Karpas-422 (cell line): ENCODE data around the gene VPS39. TPM values are rescaled to one million over a fixed set of nuclear protein-coding genes. Genes with fewer than 3 reads are reported as not detected.

Experiments
- DNase-seq: peaks from one replicate; pipeline ENCODE4 v3.0.0-alpha.2; 2015
- H2AFZ ChIP-seq: fragments of 200-600 bp; sonication (generic); 2 replicates; pipeline ENCODE4 v1.6.1; 2014; ENCODE audit warnings: antibody characterized with exemption, low read length, mixed read lengths
- H3K27ac ChIP-seq: fragments of 200-600 bp; sonication (generic); 2 replicates; pipeline ENCODE4 v1.5.1; 2014; ENCODE audit warnings: mild to moderate bottlenecking, low read length, moderate library complexity
- H3K27me3 ChIP-seq: fragments of 200-600 bp; sonication (generic); 2 replicates; pipeline ENCODE4 v1.6.1; 2014; ENCODE audit warnings: low read length, mixed read lengths
- H3K36me3 ChIP-seq: fragments of 200-600 bp; sonication (generic); 2 replicates; pipeline ENCODE4 v1.6.1; 2014; ENCODE audit warnings: low read length, mixed read lengths; ENCODE audit not compliant: insufficient read depth
- H3K4me1 ChIP-seq: fragments of 200-600 bp; sonication (generic); 2 replicates; pipeline ENCODE4 v1.6.1; 2014; ENCODE audit warnings: mild to moderate bottlenecking, low read length, mixed read lengths
- H3K4me2 ChIP-seq: fragments of 200-600 bp; sonication (generic); 2 replicates; pipeline ENCODE4 v1.6.1; 2014; ENCODE audit warnings: low read length, low read depth, mild to moderate bottlenecking; ENCODE audit not compliant: poor library complexity, severe bottlenecking
- H3K4me3 ChIP-seq: fragments of 200-600 bp; sonication (generic); 2 replicates; pipeline ENCODE4 v1.5.1; 2014; ENCODE audit warnings: mild to moderate bottlenecking, antibody characterized with exemption, low read length, mixed read lengths
- H3K79me2 ChIP-seq: fragments of 200-600 bp; sonication (generic); 2 replicates; pipeline ENCODE4 v1.6.1; 2014; ENCODE audit warnings: mild to moderate bottlenecking, low read length, mixed read lengths
- H3K9ac ChIP-seq: fragments of 200-600 bp; sonication (generic); 2 replicates; pipeline ENCODE4 v1.6.0; 2014; ENCODE audit warnings: low read length
- H3K9me2 ChIP-seq: fragments of 200-600 bp; sonication (generic), shearing (Covaris generic); replicated peaks from 2 replicates; pipeline ENCODE4 v1.6.0; 2014; ENCODE audit warnings: mild to moderate bottlenecking, low read length, moderate library complexity; ENCODE audit not compliant: insufficient read depth
- H3K9me3 ChIP-seq: fragments of 300-700, 200-600 bp; sonication (generic); 2 replicates; pipeline ENCODE4 v1.6.1; 2014; ENCODE audit warnings: low read length, mixed read lengths
- H4K20me1 ChIP-seq: fragments of 200-600 bp; sonication (generic); 2 replicates; pipeline ENCODE4 v1.6.1; 2014; ENCODE audit warnings: mild to moderate bottlenecking, antibody characterized with exemption, low read length, low read depth; ENCODE audit not compliant: insufficient read depth
- total RNA-seq: library from RNA; depleted of rRNA; stranded (reverse); fragments of >200 nt; shearing (Covaris generic); gene quantifications from 2 replicates; pipeline ENCODE4 v1.2.3, GENCODE V29; 2014; ENCODE audit warnings: low replicate concordance

The VPS39 gene
- total RNA-seq, 1 experiment from 2014 or later, result 99.4 TPM

DNA sequence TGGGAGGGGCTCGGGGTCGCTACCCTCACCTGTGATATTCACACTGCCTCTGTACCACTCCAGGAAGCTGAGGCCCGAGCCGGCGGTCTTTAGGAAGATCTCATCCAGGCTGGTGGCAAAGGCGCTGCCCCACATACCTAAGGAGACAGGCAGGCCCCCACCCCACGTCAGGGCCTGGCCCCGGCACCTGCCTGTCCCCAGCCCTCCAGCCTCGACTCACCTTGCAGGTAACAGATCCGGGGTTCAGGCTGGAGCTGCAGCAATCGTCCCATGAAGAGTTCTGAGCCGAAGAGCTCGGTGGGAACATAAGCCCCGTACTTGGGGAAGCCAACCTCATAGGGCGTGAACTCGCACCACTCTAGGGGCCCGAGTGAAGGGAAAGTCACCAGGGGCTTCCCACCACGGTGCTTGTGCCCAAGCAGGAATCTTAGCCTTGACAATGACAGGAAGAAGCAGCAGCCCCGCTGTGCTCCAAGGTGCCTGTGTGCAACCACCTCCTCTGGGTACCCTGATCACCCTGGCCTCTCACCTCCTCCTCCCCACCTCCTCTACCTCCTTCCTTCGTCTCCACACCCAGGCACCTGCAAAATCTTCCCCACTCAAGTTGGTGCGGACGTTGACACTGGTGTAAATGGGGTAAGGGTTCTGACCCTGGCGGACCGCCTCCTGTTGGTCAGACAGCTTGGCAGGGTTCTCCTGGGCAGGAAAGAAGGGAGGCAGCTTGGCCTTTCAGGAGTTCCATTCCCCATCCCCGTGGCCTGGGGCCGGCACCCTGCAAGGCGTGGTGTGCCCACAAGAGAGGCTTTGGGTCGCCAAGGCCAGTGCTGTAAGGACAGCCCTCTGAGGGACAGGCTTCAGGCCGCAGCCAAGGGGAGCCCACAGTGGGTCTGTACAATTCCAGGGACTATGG is 62.3 kb downstream of the VPS39 start:
- Histone ChIP-seq H3K9me2 (no peaks in the 10 kb centered on the region), H3K9me3 (no peaks in the 10 kb centered on the region), H3K79me2 (no peaks in the 10 kb centered on the region), H3K4me1 (no peaks in the 10 kb centered on the region), H3K4me2 (no peak overlapping the region), H3K9ac (no peak overlapping the region), H3K4me3 (no peak overlapping the region), H2AFZ (no peak overlapping the region), H4K20me1 (no peaks in the 10 kb centered on the region), H3K27ac (no peak overlapping the region), H3K27me3 (no peaks in the 10 kb centered on the region), H3K36me3 (no peaks in the 10 kb centered on the region)
- DNase-seq, result no peak

DNA sequence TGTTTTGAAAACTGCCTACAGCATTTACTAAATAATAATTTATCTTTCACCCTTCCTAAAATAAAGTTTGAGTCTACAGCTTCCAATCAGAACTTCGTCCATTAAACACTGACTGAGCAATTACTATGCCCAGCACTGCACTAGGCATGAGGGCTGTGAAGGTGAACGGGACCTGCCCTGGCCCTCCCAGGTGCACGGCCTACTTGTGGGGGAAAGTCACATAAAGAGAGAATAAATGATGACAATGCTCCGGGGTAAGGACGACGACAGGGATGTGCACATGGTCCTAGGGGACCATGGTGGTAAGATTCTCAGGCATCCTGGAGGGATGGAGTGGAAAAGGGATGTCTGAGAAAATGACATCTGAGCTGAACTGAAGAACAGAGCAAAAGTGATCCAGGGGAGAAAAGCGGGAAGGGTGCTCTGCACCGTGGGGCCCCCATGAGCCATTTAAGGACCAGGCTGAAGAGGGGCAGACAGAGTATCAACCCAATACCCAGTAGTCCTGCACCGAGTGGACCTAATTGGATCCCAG is 63.2 kb downstream of the VPS39 start:
- Histone ChIP-seq H3K36me3 (no peaks in the 10 kb centered on the region), H3K4me2 (no peak overlapping the region), H3K27me3 (no peaks in the 10 kb centered on the region), H4K20me1 (no peaks in the 10 kb centered on the region), H3K79me2 (no peaks in the 10 kb centered on the region), H3K4me3 (no peak overlapping the region), H3K9ac (no peak overlapping the region), H3K27ac (no peak overlapping the region), H3K4me1 (no peaks in the 10 kb centered on the region), H3K9me3 (no peaks in the 10 kb centered on the region), H2AFZ (no peak overlapping the region), H3K9me2 (no peaks in the 10 kb centered on the region)
- no peak for DNase-seq

DNA sequence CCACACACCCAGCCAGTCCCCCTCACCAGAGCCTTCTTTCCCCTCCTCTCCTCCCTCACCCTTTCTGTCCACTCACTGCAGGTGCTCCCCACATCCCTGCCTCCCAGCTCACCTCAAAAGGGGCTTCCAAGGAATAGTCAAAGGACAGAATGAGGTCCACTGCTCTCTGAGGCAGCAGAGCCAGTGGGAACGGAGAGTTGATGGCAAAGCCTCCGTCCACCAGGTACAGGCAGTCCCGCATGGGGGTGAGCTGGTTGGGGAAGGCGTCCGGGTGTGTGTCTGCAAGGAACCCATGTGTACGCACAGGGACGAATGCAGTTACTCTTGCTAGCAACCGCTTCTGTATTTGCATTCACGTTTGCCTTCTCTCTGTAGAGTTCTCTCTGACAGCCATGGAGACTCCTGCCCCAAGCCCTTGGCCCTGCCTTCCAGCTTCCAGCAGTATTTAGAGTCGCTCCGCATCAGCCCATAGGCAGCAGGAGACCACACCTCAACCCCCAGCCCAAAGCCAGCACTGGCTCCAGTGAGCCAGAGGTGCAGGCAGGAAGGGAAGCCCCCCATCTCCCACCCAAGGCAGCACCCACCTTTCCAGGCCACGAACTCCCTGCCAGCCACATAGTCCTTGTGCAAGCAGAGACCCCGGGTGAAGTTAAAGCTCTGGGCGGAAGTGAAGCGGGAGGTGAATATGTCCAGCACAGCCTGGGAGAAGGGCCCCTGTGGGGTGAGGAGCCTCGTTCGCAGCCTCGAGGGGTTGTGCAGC is 64.1 kb downstream of the VPS39 start:
- Histone ChIP-seq H3K9me3 (no peaks in the 10 kb centered on the region), H3K9ac (no peak overlapping the region), H3K9me2 (no peaks in the 10 kb centered on the region), H4K20me1 (no peaks in the 10 kb centered on the region), H3K4me3 (no peak overlapping the region), H3K4me1 (no peaks in the 10 kb centered on the region), H2AFZ (no peak overlapping the region), H3K27me3 (no peaks in the 10 kb centered on the region), H3K79me2 (no peaks in the 10 kb centered on the region), H3K36me3 (no peaks in the 10 kb centered on the region), H3K27ac (no peak overlapping the region), H3K4me2 (no peak overlapping the region)
- no peak for DNase-seq

DNA sequence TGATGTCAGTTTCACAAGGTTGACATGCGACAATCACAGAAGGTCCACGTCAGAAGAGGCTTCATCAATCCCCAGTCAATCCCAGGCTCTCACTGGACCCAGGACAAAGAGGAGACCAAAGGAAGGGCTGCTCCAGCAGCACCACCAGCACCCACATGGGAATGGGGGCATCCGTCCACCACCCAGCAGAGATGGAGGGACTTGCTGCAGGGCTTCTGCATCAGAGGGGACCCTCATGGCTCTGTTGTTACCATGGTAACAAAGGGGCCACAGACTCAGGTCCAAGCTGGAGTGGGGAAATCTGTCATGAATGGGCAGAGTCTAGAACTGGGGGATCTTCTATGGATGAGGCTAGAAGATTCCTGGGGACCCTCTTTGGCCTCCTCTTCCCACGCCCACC is 64.7 kb downstream of the VPS39 start:
- no peaks in the 10 kb centered on the region for H3K79me2 ChIP-seq
- H3K9me3 ChIP-seq, result no peaks in the 10 kb centered on the region
- H3K4me2 ChIP-seq, result no peak overlapping the region
- no peak overlapping the region for H3K9ac ChIP-seq
- H2AFZ ChIP-seq, result no peak overlapping the region
- H3K27ac ChIP-seq, result no peak overlapping the region
- no peak for DNase-seq
- H3K9me2 ChIP-seq, result no peaks in the 10 kb centered on the region
- no peaks in the 10 kb centered on the region for H3K4me1 ChIP-seq
- no peak overlapping the region for H3K4me3 ChIP-seq
- H4K20me1 ChIP-seq, result no peaks in the 10 kb centered on the region
- no peaks in the 10 kb centered on the region for H3K27me3 ChIP-seq
- H3K36me3 ChIP-seq, result no peaks in the 10 kb centered on the region

DNA sequence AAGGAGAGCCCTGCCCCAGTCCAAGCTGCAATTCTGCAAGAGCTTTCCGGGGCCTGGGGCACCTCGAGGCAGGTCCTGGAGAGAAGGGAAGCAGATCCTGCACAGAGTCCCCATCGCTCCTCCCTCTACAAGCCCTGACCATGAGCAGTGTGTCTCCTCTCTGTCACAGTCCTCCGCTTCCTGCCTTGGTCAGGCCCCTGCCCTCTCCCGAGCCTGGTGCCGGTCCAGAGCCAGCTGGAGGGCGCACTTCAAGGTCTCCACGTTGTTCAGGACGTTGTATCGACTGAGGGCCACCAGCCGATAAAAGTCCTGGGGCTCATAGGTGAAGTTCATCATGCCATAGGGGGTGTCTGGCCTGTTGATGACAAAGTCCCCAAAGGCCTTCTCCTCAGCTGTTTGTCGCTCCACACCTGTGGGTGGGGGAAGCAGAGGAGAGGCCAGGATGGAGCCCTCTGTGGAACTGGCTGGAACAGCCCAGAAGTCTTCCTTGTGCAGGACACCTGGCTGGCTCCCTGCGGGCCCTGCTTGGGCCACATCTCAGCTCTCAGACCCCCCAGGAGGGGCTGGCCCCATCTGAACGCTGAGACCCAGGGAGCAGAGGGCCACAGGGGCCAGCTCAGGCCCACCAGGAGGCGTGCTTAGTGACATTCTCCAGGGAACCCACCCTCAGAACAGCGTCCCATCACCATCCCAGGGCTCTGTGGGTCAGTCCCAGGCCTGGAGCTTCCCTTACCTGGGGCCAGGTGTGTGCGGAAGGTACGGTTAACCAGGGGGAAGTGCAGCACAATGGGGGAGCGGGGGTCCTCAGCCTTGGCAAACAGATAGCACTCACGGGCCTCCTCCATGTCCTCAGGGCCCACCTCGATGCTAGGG is 66.1 kb downstream of the VPS39 start:
- Histone ChIP-seq H3K9me3 (no peaks in the 10 kb centered on the region), H3K79me2 (no peaks in the 10 kb centered on the region), H3K4me1 (no peaks in the 10 kb centered on the region), H3K4me3 (no peak overlapping the region), H3K36me3 (no peaks in the 10 kb centered on the region), H3K27me3 (no peaks in the 10 kb centered on the region), H3K27ac (no peak overlapping the region), H3K9me2 (no peaks in the 10 kb centered on the region), H4K20me1 (no peaks in the 10 kb centered on the region), H3K9ac (no peak overlapping the region), H2AFZ (no peak overlapping the region), H3K4me2 (no peak overlapping the region)
- no peak for DNase-seq

DNA sequence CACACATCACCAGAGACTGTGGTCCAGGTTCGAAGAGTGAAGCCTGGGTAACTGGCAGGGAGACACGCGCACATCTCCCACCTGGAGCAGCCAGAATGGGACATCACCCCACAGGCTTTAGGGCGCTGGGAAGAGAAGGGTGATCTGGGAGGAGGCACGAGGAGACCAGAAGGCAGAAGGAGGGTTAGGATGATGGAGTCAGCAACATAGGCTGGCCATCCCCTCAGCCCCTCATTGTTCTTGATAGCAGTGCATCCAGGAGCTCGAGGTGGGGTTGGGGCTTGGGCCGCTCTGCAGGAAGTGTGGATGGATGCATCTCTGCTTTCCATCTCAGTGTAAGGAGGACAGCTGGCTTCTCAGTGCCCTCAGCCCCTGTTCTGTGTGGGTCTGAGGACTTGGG is 66.9 kb downstream of the VPS39 start:
- H3K9me2 ChIP-seq, result no peaks in the 10 kb centered on the region
- H3K79me2 ChIP-seq, result no peaks in the 10 kb centered on the region
- no peak overlapping the region for H3K4me3 ChIP-seq
- H3K27me3 ChIP-seq, result no peaks in the 10 kb centered on the region
- H2AFZ ChIP-seq, result no peak overlapping the region
- H3K27ac ChIP-seq, result no peak overlapping the region
- no peak overlapping the region for H3K9ac ChIP-seq
- no peak overlapping the region for H3K4me2 ChIP-seq
- no peaks in the 10 kb centered on the region for H3K9me3 ChIP-seq
- H3K4me1 ChIP-seq, result no peaks in the 10 kb centered on the region
- no peaks in the 10 kb centered on the region for H3K36me3 ChIP-seq
- H4K20me1 ChIP-seq, result no peaks in the 10 kb centered on the region
- DNase-seq, result no peak

DNA sequence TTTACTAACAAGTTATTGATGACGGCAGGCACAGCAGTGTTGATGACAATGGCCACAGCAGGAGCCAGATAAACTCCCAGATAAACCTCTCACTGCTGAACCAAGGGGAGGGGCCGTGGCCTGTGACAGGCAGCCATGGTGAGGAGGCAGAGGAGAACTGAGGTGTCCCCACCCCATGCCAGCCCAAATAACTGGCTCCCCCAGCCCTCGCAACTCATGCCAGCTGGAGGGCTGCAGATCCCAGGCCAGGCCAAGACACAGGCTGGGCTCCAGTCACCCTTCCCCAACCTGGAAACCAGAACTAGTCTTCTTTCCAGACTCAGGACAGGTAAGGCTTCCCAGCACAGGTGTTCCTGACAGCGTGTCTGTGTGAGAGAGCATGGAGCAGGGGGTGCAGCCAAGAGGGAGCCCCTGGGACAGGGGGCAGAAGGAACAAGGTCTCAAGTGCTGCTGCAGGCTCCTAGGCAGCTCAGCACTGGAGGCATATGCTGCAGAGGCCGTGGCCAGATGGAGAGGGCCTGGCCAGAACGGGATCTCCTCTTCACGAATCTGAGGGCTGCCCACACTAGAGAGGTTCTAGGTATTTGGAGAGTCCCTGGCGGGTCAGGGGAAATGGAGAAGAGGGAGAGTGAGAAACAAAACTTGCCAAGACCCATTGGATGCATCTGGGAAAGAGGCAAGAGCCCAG is 67.6 kb downstream of the VPS39 start:
- no peak for DNase-seq
- H3K4me1 ChIP-seq, result no peaks in the 10 kb centered on the region

More for the DNA sequence above, 67.6 kb downstream of the VPS39 start:
- no peak overlapping the region for H3K4me2 ChIP-seq
- H3K9me2 ChIP-seq, result no peaks in the 10 kb centered on the region
- no peaks in the 10 kb centered on the region for H3K9me3 ChIP-seq
- no peaks in the 10 kb centered on the region for H3K36me3 ChIP-seq
- no peaks in the 10 kb centered on the region for H4K20me1 ChIP-seq
- no peaks in the 10 kb centered on the region for H3K79me2 ChIP-seq
- no peak overlapping the region for H3K9ac ChIP-seq
- no peak overlapping the region for H3K27ac ChIP-seq
- H3K27me3 ChIP-seq, result no peaks in the 10 kb centered on the region
- H3K4me3 ChIP-seq, result no peak overlapping the region
- no peak overlapping the region for H2AFZ ChIP-seq
